Progenitor cell of endocrine pancreas (in vitro differentiated cells): ENCODE results near the gene FNDC5. TPM values are rescaled to one million over a fixed set of nuclear protein-coding genes. Genes with fewer than 3 reads are reported as not detected.

Experiments used
- DNase-seq: peaks from one replicate; pipeline ENCODE4 v3.0.0; 2021; ENCODE audit warnings: low spot score; ENCODE audit not compliant: unreplicated experiment
- H3K27ac Mint-ChIP-seq: 2 replicates; pipeline ENCODE4 v1.8.0; 2021; ENCODE audit warnings: mild to moderate bottlenecking, moderate library complexity, mixed read lengths
- H3K27me3 Mint-ChIP-seq: 2 replicates; pipeline ENCODE4 v1.8.0; 2021; ENCODE audit warnings: mixed read lengths
- H3K36me3 Mint-ChIP-seq: 2 replicates; pipeline ENCODE4 v1.8.0; 2022; ENCODE audit warnings: mixed read lengths; ENCODE audit not compliant: insufficient read depth
- H3K4me1 Mint-ChIP-seq: 2 replicates; pipeline ENCODE4 v1.8.0; 2021; ENCODE audit warnings: low read depth, mixed read lengths
- H3K4me3 Mint-ChIP-seq: 2 replicates; pipeline ENCODE4 v1.8.0; 2021; ENCODE audit warnings: low read depth, mild to moderate bottlenecking, moderate library complexity, mixed read lengths
- H3K9me3 Mint-ChIP-seq: 2 replicates; pipeline ENCODE4 v1.8.0; 2021; ENCODE audit warnings: low read depth, mixed read lengths
- total RNA-seq: library from RNA; stranded (reverse); gene quantifications from 2 replicates; pipeline ENCODE4 v1.2.1, GENCODE V29; 2021
- TF ChIP-seq, protein P1 (sequence below): fragments of 200-600 bp; sonication (generic); IDR thresholded peaks from one replicate; pipeline ENCODE4 v1.5.0; 2021; ENCODE audit warnings: antibody characterized with exemption, mild to moderate bottlenecking; ENCODE audit not compliant: unreplicated experiment

Gene FNDC5
- total RNA-seq, 1 donor from 2014 or later: 6.3 TPM

DNA sequence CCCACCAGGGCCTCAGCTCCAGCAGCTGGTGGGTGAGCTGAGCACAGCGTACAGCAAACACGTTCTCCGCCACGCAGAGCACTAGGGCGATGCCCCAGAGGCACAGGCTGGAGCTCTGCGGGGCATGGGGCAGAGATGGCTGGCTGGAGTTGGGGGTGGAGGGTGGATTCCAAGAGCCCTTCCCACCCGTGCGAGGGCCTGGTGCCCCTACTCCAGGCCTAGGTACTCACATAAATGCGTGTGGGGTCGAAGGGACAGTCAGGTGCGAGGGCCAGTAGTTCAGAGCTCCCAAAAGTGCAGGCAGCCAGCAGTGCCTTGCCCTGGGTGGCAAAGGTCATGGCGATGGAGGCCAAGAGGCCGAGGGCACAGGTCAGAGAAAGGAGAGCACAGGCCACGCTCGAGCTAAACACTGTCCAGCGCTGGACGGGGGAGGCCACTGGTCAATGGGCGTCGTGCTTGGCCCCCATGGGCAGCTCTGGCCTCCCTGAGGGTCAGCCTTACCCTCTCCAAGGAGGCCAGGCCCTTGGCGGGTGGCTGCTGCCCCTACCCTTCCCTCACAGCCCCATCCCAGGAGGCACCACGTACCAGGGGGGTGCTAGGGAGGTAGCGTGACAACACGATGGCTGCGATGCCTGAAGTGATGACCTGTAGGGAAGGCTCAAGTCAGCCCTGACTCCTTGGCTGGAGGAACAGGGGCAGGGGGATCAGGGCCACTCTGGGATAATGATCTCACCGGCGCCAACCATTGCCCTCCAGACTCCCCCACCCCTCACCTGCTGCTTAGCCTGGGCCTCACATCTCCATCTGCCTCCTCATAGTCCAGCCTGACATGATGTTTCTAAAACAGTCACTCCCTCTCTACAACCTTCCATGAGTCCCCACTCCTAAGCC lies 24.9 kb upstream of the FNDC5 start:
- H3K27me3 Mint-ChIP-seq: peaks cover 61% of the 10 kb centered on the region
- no peak overlapping the region for H3K27ac Mint-ChIP-seq
- TF ChIP-seq, protein P1, sequence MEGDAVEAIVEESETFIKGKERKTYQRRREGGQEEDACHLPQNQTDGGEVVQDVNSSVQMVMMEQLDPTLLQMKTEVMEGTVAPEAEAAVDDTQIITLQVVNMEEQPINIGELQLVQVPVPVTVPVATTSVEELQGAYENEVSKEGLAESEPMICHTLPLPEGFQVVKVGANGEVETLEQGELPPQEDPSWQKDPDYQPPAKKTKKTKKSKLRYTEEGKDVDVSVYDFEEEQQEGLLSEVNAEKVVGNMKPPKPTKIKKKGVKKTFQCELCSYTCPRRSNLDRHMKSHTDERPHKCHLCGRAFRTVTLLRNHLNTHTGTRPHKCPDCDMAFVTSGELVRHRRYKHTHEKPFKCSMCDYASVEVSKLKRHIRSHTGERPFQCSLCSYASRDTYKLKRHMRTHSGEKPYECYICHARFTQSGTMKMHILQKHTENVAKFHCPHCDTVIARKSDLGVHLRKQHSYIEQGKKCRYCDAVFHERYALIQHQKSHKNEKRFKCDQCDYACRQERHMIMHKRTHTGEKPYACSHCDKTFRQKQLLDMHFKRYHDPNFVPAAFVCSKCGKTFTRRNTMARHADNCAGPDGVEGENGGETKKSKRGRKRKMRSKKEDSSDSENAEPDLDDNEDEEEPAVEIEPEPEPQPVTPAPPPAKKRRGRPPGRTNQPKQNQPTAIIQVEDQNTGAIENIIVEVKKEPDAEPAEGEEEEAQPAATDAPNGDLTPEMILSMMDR: no peak
- no peak for DNase-seq
- no peaks in the 10 kb centered on the region for H3K9me3 Mint-ChIP-seq
- H3K4me1 Mint-ChIP-seq: peaks cover 3% of the 10 kb centered on the region
- H3K4me3 Mint-ChIP-seq: no peak overlapping the region
- H3K36me3 Mint-ChIP-seq: no peaks in the 10 kb centered on the region

DNA sequence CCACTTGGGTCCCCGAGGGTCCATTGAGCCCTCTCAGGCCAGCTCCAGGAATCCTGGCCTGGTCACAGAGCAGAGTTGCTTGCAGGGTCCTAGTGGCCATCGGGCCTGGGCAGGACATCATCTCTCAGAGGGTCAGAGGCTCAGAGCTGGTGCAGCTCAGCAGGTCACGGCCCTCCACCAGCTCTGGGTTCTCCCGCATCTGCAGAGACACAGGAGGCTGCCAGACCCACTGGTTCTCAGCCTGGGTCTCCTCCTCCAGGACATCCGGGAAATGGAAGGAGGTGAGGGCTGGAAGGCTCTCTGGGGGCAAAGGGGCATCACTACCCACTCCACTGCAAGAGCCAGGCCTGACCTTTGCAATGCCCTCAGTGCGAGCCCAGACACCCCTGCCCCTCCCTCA lies 24.0 kb upstream of the FNDC5 start:
- H3K9me3 Mint-ChIP-seq: no peaks in the 10 kb centered on the region
- TF ChIP-seq, protein P1: no peak
- H3K36me3 Mint-ChIP-seq: no peaks in the 10 kb centered on the region
- peaks cover 63% of the 10 kb centered on the region for H3K27me3 Mint-ChIP-seq
- no peak for DNase-seq
- no peak overlapping the region for H3K4me3 Mint-ChIP-seq
- no peak overlapping the region for H3K27ac Mint-ChIP-seq
- peaks cover 3% of the 10 kb centered on the region for H3K4me1 Mint-ChIP-seq

DNA sequence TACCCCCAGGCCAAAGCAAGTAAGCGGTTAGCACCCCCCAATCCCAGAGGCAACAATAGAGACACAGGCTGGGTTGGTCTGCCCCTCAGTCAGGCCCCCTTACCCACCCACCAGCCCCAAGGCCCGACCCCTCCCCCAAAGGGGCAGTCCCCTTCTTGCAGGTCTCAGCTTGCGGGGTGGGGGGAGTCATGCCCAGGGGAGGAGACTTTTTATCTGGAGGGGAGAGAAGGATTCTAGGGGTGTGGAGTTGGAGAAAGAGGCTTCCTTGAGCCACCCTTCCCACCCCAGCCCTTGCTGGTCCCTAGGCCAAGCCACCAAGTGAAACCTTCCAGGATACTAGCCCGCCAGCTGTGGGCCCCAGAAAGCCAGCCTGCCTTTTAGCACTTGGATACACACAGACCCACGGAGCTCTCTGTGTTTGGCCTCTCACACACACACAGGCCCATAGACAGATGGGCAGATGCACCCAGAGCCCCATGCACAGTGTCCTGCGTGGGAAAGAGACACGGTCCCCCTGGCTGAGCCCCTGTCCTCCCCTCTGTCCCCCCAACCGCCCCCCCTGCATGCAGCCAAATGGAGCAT lies 23.4 kb upstream of the FNDC5 start:
- Mint-ChIP-seq H3K36me3 (no peaks in the 10 kb centered on the region), H3K4me3 (peak overlapping the region; percentile 59), H3K9me3 (no peaks in the 10 kb centered on the region), H3K27ac (no peak overlapping the region), H3K4me1 (peaks cover 3% of the 10 kb centered on the region), H3K27me3 (peaks cover 65% of the 10 kb centered on the region)
- DNase-seq: no peak
- TF ChIP-seq, protein P1: no peak

DNA sequence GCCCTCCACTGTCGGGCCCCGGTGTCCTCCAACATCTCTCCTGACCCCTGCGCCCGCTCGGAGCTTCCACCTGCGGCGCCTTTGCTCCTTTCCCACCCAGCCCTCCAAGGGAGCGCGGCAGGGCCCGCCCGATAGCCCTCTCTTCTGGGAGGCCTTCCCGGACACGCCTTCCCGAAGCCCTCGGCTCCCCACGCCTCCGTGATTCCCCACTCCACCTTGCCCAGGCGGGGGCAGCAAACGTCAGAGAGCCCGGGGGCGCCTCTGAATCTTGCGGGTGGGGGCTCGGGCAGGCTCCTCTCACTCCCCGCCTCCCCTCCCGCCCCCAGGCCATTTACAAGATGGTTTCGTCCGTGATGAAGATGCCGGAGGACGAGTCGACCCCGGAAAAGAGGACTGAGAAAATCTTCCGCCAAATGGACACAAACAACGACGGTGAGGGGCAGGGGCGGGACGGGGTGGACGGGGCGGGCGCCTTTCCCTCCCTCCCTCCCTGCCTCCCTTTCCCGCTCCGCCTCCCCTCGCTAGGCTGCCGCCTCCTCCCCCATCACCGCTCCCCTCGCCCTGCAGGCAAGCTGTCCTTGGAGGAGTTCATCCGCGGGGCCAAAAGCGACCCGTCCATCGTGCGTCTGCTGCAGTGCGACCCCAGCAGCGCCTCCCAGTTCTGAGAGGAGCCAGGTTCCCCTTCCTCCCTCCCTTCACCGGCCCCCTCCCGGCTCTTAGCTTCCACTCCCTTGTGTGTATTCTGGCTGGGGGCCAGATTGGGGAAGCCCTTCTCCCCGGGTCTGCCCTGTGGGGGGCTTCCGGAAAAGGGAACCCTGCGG lies 22.7 kb upstream of the FNDC5 start:
- Mint-ChIP-seq H3K36me3 (no peaks in the 10 kb centered on the region), H3K4me3 (peak overlapping the region; percentile 59), H3K4me1 (peaks cover 3% of the 10 kb centered on the region), H3K9me3 (no peaks in the 10 kb centered on the region), H3K27ac (no peak overlapping the region), H3K27me3 (peaks cover 66% of the 10 kb centered on the region)
- no peak for DNase-seq
- TF ChIP-seq, protein P1: peak; percentile 36
